Trophoblast cell (in vitro differentiated cells and primary cell): ENCODE measurements around the gene AQP11.
"Not testable (repeated sequence)": the region's sequence is repeated elsewhere in the genome, so short reads cannot be mapped to it uniquely, and the experiment has no call there.

Experiments
- DNase-seq, 2 donors: peaks; one replicate each; pipeline ENCODE4 v3.0.0-alpha.2; 2016
- H2AFZ ChIP-seq: 2 replicates; pipeline ENCODE4 v1.6.1; 2013; ENCODE audit warnings: low read length, moderate library complexity, mild to moderate bottlenecking; ENCODE audit not compliant: insufficient read depth, poor library complexity
- H2AK5ac ChIP-seq: 2 replicates; pipeline ENCODE4 v1.6.1; 2013; ENCODE audit warnings: mild to moderate bottlenecking, low read length
- H2BK120ac ChIP-seq: 2 replicates; pipeline ENCODE4 v1.6.1; 2013; ENCODE audit warnings: low read length, mild to moderate bottlenecking, moderate library complexity; ENCODE audit not compliant: insufficient read depth, poor library complexity
- H2BK12ac ChIP-seq: 2 replicates; pipeline ENCODE4 v1.6.1; 2013; ENCODE audit warnings: mild to moderate bottlenecking, low read length, moderate library complexity
- H2BK5ac ChIP-seq: 2 replicates; pipeline ENCODE4 v1.6.1; 2013; ENCODE audit warnings: low read length, low read depth, moderate library complexity, mild to moderate bottlenecking; ENCODE audit not compliant: poor library complexity
- H3K14ac ChIP-seq: 2 replicates; pipeline ENCODE4 v1.6.1; 2013; ENCODE audit warnings: mild to moderate bottlenecking, low read length
- H3K18ac ChIP-seq: 2 replicates; pipeline ENCODE4 v1.6.1; 2013; ENCODE audit warnings: mild to moderate bottlenecking, low read length
- H3K23ac ChIP-seq: 2 replicates; pipeline ENCODE4 v1.6.1; 2013; ENCODE audit warnings: low read length
- H3K27ac ChIP-seq: 2 replicates; pipeline ENCODE4 v1.5.1; 2013; ENCODE audit warnings: low read depth, mild to moderate bottlenecking, inconsistent platforms, low read length, moderate library complexity
- H3K27me3 ChIP-seq: 2 replicates; pipeline ENCODE4 v1.6.1; 2013; ENCODE audit warnings: inconsistent platforms, mild to moderate bottlenecking, low read length, moderate library complexity; ENCODE audit not compliant: insufficient read depth
- H3K36me3 ChIP-seq, 2 experiments: 1 replicate in 1 of 2; 2 replicates in 1 of 2; pipeline ENCODE4 v1.6.1; 2013; ENCODE audit warnings: low read length in 2 of 2, mild to moderate bottlenecking in 2 of 2, moderate library complexity in 1 of 2; ENCODE audit not compliant: insufficient read depth in 2 of 2, control insufficient read depth in 1 of 2
- H3K4ac ChIP-seq: 2 replicates; pipeline ENCODE4 v1.6.1; 2013; ENCODE audit warnings: low read depth, mild to moderate bottlenecking, low read length, moderate library complexity
- H3K4me1 ChIP-seq, 2 experiments: 1 replicate in 1 of 2; 2 replicates in 1 of 2; pipeline ENCODE4 v1.6.1; 2013; ENCODE audit warnings: low read length in 2 of 2, mild to moderate bottlenecking in 2 of 2, moderate library complexity in 1 of 2; ENCODE audit not compliant: insufficient read depth in 2 of 2, control insufficient read depth in 1 of 2
- H3K4me2 ChIP-seq: 2 replicates; pipeline ENCODE4 v1.6.1; 2013; ENCODE audit warnings: inconsistent platforms, mild to moderate bottlenecking, low read length, moderate library complexity
- H3K4me3 ChIP-seq: 2 replicates; pipeline ENCODE4 v1.5.1; 2013; ENCODE audit warnings: mild to moderate bottlenecking, low read depth, low read length, inconsistent platforms
- H3K79me1 ChIP-seq: one replicate; pipeline ENCODE4 v1.6.1; 2013; ENCODE audit warnings: low read length
- H3K79me2 ChIP-seq: 2 replicates; pipeline ENCODE4 v1.6.1; 2013; ENCODE audit warnings: low read length, mild to moderate bottlenecking; ENCODE audit not compliant: control insufficient read depth, insufficient read depth, poor library complexity
- H3K9ac ChIP-seq: 2 replicates; pipeline ENCODE4 v1.6.1; 2013; ENCODE audit warnings: mild to moderate bottlenecking, low read length
- H3K9me3 ChIP-seq: 2 replicates; pipeline ENCODE4 v1.6.1; 2013; ENCODE audit warnings: low read depth, mild to moderate bottlenecking, control low read depth, inconsistent platforms, low read length; ENCODE audit not compliant: insufficient read depth
- H4K12ac ChIP-seq: 2 replicates; pipeline ENCODE4 v1.6.1; 2013; ENCODE audit warnings: low read depth, mild to moderate bottlenecking, low read length, moderate library complexity
- H4K8ac ChIP-seq: 2 replicates; pipeline ENCODE4 v1.6.1; 2013; ENCODE audit warnings: low read depth, mild to moderate bottlenecking, low read length, moderate library complexity
- H4K91ac ChIP-seq: one replicate; pipeline ENCODE4 v1.6.1; 2013; ENCODE audit warnings: low read depth, mild to moderate bottlenecking, low read length, moderate library complexity
- WGBS: extraction: QIAGEN DNeasy Blood & Tissue Kit; methylation state at CpG from one replicate; pipeline ENCODE4 v1.1.7; 2013; ENCODE audit warnings: missing lambda C conversion rate; ENCODE audit not compliant: insufficient read length, insufficient coverage; ENCODE audit errors: extremely low coverage; 5-methylcytosine and 5-hydroxymethylcytosine counted together

Gene AQP11

DNA sequence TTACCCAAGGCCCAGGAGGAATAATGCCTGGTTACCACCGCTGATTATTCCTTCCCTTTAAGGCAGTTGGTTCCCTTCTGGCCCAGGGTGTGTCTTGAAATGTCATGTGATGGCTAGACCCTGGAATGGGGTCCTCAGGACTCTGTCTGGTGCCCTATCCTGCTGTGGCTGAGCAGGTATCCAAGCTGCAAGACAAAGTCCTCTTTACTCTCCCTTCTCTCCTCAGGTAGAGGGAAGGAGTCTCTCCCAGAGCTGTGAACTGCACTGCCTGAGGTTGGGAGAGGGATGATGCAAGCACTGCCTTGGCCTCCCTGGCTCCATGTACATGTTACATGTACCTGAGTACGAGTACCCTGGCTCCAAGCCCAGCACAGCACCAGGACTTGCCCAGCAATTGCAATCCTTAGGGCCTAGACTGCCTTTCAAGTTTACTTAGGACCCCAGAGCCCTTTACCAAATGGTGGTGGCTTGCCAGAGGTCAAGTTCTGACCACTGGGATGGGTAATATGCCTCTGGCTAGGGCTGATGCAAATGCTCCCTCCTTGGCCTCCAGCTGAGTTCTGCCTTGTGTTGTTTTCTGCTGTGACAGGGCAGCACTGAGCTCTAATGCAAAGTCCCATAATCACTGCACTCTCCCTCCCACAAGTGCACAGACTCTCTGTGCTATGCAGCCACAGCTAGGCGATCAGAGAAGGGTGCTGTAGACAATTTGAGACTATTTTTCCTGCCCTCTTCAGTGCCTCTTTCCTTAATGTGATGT lies 20.7 kb upstream of the AQP11 start:
- H3K9ac ChIP-seq = no peak overlapping the region
- DNase-seq = no peak
- no peaks in the 10 kb centered on the region for H3K4me1 ChIP-seq
- no peak overlapping the region for H2AFZ ChIP-seq
- H3K79me1 ChIP-seq = no peaks in the 10 kb centered on the region
- H3K79me2 ChIP-seq = no peaks in the 10 kb centered on the region
- no peak overlapping the region for H2AK5ac ChIP-seq
- no peak overlapping the region for H3K4me2 ChIP-seq
- no peak overlapping the region for H4K91ac ChIP-seq
- no peak overlapping the region for H3K23ac ChIP-seq
- H3K4me3 ChIP-seq = no peak overlapping the region
- no peak overlapping the region for H3K14ac ChIP-seq
- no peak overlapping the region for H4K12ac ChIP-seq
- H3K27me3 ChIP-seq = no peaks in the 10 kb centered on the region
- no peaks in the 10 kb centered on the region for H3K36me3 ChIP-seq
- no peaks in the 10 kb centered on the region for H3K9me3 ChIP-seq
- no peak overlapping the region for H2BK5ac ChIP-seq
- H2BK12ac ChIP-seq = no peak overlapping the region
- no CpG with 5 or more reads among the region's 3 CpGs for WGBS
- H3K4ac ChIP-seq = no peak overlapping the region
- no peak overlapping the region for H3K18ac ChIP-seq
- H3K27ac ChIP-seq = no peak overlapping the region
- H4K8ac ChIP-seq = no peak overlapping the region
- H2BK120ac ChIP-seq = no peak overlapping the region

DNA sequence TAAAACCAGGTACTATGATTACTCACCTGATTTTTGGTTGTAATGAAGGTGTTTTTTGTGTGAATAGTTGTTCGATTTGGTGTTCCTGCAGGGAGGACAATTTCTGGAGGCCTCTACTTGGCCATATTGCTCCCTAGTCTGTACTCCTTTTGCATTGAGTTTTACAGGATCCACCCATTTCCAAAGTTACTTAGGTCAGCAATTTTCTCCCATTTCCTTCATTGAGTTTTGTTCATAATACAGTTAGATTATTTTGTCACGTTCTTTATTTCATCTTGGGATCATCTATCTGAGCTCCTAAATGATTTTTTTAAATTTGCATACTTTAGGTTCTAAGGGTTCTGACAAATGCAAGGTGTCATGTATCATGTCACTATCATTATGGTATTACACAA lies 20.1 kb upstream of the AQP11 start:
- no CpG with 5 or more reads among the region's 2 CpGs for WGBS
- Histone ChIP-seq H2BK12ac (no peak overlapping the region), H4K8ac (no peak overlapping the region), H3K79me2 (no peaks in the 10 kb centered on the region), H4K91ac (no peak overlapping the region), H2BK120ac (no peak overlapping the region), H4K12ac (no peak overlapping the region), H3K23ac (no peak overlapping the region), H2AK5ac (no peak overlapping the region), H3K79me1 (no peaks in the 10 kb centered on the region), H3K36me3 (no peaks in the 10 kb centered on the region), H3K27me3 (no peaks in the 10 kb centered on the region), H3K14ac (no peak overlapping the region), H3K27ac (no peak overlapping the region), H2BK5ac (no peak overlapping the region), H3K4ac (no peak overlapping the region), H2AFZ (no peak overlapping the region), H3K9me3 (no peaks in the 10 kb centered on the region), H3K4me3 (no peak overlapping the region), H3K18ac (no peak overlapping the region), H3K9ac (no peak overlapping the region), H3K4me2 (no peak overlapping the region), H3K4me1 (no peaks in the 10 kb centered on the region)
- DNase-seq = no peak

DNA sequence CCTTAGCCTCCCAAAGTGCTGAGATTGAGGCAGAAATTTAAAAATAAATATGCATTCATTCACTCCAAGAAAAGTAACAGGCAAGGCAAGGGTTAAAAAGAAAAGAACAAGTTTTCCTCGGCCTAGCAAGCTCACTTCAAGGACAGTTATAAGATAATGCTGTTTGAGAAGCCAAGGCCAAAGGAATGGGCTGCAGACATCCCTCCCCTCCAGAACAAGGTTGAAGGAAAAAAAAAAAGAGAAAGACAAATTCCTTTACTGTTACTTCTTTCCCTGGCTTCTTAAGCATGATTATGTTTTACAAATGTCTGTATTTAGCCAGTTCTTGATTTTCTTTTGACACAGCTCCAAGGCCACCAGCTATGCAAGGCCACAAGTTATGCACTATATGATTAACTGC lies 18.9 kb upstream of the AQP11 start:
- H3K4me3 ChIP-seq, H4K91ac ChIP-seq, H4K8ac ChIP-seq, H3K27ac ChIP-seq, H3K27me3 ChIP-seq, H3K4me1 ChIP-seq, H2BK12ac ChIP-seq, H3K23ac ChIP-seq, H3K79me2 ChIP-seq, H3K14ac ChIP-seq, H2AFZ ChIP-seq, H3K9me3 ChIP-seq, H4K12ac ChIP-seq, H2AK5ac ChIP-seq, H3K9ac ChIP-seq, H3K4ac ChIP-seq, H3K79me1 ChIP-seq, DNase-seq, H3K18ac ChIP-seq, H2BK120ac ChIP-seq, H3K4me2 ChIP-seq, H3K36me3 ChIP-seq, H2BK5ac ChIP-seq: not testable (repeated sequence)
- no CpG with 5 or more reads among the region's 1 CpG for WGBS

- not testable (repeated sequence) for H2BK120ac ChIP-seq, H4K91ac ChIP-seq, H3K4me1 ChIP-seq, DNase-seq, H3K4me3 ChIP-seq, H3K27ac ChIP-seq, H3K18ac ChIP-seq, H3K79me2 ChIP-seq, H2BK12ac ChIP-seq, H3K4ac ChIP-seq, H2BK5ac ChIP-seq, H4K8ac ChIP-seq, H3K9ac ChIP-seq, H2AFZ ChIP-seq, H3K79me1 ChIP-seq, H3K9me3 ChIP-seq, H3K14ac ChIP-seq, H3K4me2 ChIP-seq, H3K36me3 ChIP-seq, H4K12ac ChIP-seq, H3K23ac ChIP-seq, H2AK5ac ChIP-seq, H3K27me3 ChIP-seq
- no CpG with 5 or more reads among the region's 1 CpG for WGBS
These were observed 14.3 kb upstream of the AQP11 start for GRCh38 chr11:77575428-77575827.
